HG03575 (cell line): ENCODE results near the gene PRR35.

Experiments
- ATAC-seq: cut with Tn5 transposase; IDR thresholded peaks from one replicate; pipeline ENCODE4 v1.9.1; 2021; ENCODE audit not compliant: unreplicated experiment, insufficient number of reproducible peaks, low FRiP score; ENCODE audit errors: extremely low read depth

The PRR35 gene

GRCh38 chr16:526181-527014 is 33.8 kb upstream of the PRR35 start:
- ATAC-seq, result no peak

GRCh38 chr16:527015-527903 is 32.9 kb upstream of the PRR35 start, which contains the start of gene CAPN15:
Gene CAPN15, plus strand, starts transcription at chr16:527712. Its CDS starts 19,127 bp downstream, at chr16:546839.
- no peak for ATAC-seq

GRCh38 chr16:528111-529011 is 31.8 kb upstream of the PRR35 start:
- no peak for ATAC-seq

GRCh38 chr16:529012-529575 is 31.1 kb upstream of the PRR35 start:
- no peak for ATAC-seq

- no peak for ATAC-seq
Measured at GRCh38 chr16:530111-530817, 29.9 kb upstream of the PRR35 start.

- ATAC-seq, result no peak
Measured at GRCh38 chr16:531494-532125, 28.6 kb upstream of the PRR35 start.

GRCh38 chr16:533391-534123 is 26.6 kb upstream of the PRR35 start:
- no peak for ATAC-seq

- ATAC-seq, result no peak
Measured at GRCh38 chr16:534135-534534, 26.1 kb upstream of the PRR35 start.

- ATAC-seq, result no peak
Measured at GRCh38 chr16:534856-535445, 25.2 kb upstream of the PRR35 start.

GRCh38 chr16:535446-536405 is 24.5 kb upstream of the PRR35 start:
- no peak for ATAC-seq

- no peak for ATAC-seq
Measured at GRCh38 chr16:536746-537145, 23.4 kb upstream of the PRR35 start.

GRCh38 chr16:537415-538335 is 22.5 kb upstream of the PRR35 start:
- ATAC-seq, result no peak

- no peak for ATAC-seq
Measured at GRCh38 chr16:539901-540530, 20.2 kb upstream of the PRR35 start.

- ATAC-seq, result no peak
Measured at GRCh38 chr16:540645-541340, 19.4 kb upstream of the PRR35 start.
